ENCODE results near the gene MMP24.

Gene MMP24

GRCh38 chr20:35293303-35294292, 67.1 kb downstream of the MMP24 start:
- DNase-seq (ENCODE audit: low spot score) = no peak

- DNase-seq (ENCODE audit: low spot score) = no peak
These were observed 67.8 kb downstream of the MMP24 start for GRCh38 chr20:35294293-35294685.

GRCh38 chr20:35295058-35295457, 68.6 kb downstream of the MMP24 start:
- no peak for DNase-seq (ENCODE audit: low spot score)

- no peak for DNase-seq (ENCODE audit: low spot score)
These were observed 69.2 kb downstream of the MMP24 start for GRCh38 chr20:35295674-35296073.

GRCh38 chr20:35296101-35296554, 69.6 kb downstream of the MMP24 start:
- no peak for DNase-seq (ENCODE audit: low spot score)

- no peak for DNase-seq (ENCODE audit: low spot score)
These were observed 70.7 kb downstream of the MMP24 start for GRCh38 chr20:35297155-35297554.

GRCh38 chr20:35297740-35298139, 71.2 kb downstream of the MMP24 start:
- no peak for DNase-seq (ENCODE audit: low spot score)

GRCh38 chr20:35298264-35298663, 71.8 kb downstream of the MMP24 start:
- DNase-seq (ENCODE audit: low spot score) = no peak

- no peak for DNase-seq (ENCODE audit: low spot score)
These were observed 73.3 kb downstream of the MMP24 start for GRCh38 chr20:35299780-35300179.

GRCh38 chr20:35300469-35301262, 74.2 kb downstream of the MMP24 start:
- no peak for DNase-seq (ENCODE audit: low spot score)

GRCh38 chr20:35301426-35301825, 74.9 kb downstream of the MMP24 start:
- DNase-seq (ENCODE audit: low spot score) = no peak

- no peak for DNase-seq (ENCODE audit: low spot score)
These were observed 76.2 kb downstream of the MMP24 start for GRCh38 chr20:35302421-35303335.

- DNase-seq (ENCODE audit: low spot score) = no peak
These were observed 76.9 kb downstream of the MMP24 start for GRCh38 chr20:35303382-35303734.

- peak; percentile 88 for DNase-seq (ENCODE audit: low spot score)
These were observed 77.4 kb downstream of the MMP24 start for GRCh38 chr20:35303735-35304491.

- DNase-seq (ENCODE audit: low spot score) = no peak
These were observed 78.5 kb downstream of the MMP24 start for GRCh38 chr20:35304956-35305355.

- no peak for DNase-seq (ENCODE audit: low spot score)
These were observed 79.4 kb downstream of the MMP24 start for GRCh38 chr20:35305682-35306556.

- DNase-seq (ENCODE audit: low spot score) = peak; percentile 83
These were observed 80.5 kb downstream of the MMP24 start for GRCh38 chr20:35306931-35307517.

GRCh38 chr20:35307666-35308653, 81.5 kb downstream of the MMP24 start:
- no peak for DNase-seq (ENCODE audit: low spot score)

Data from D341Med (cell line).